Activated CD4-positive, alpha-beta memory T cell treated with anti-CD3 and anti-CD28 coated beads for 36 hours (primary cell): ENCODE data around the gene PFKFB3. TPM values are rescaled to one million over a fixed set of nuclear protein-coding genes. Genes with fewer than 3 reads are reported as not detected.

ENCODE experiments used
- CTCF ChIA-PET: fragments of 350-600 bp; sonication (Branson Sonifier 250); formaldehyde crosslinking; loops from one replicate; lab custom pipeline; 2021; ENCODE audit warnings: antibody characterized with exemption, inconsistent platforms; lab: Charles Lee
- POLR2A ChIA-PET: fragments of 350-600 bp; sonication (Branson Sonifier 250); formaldehyde crosslinking; loops from one replicate; lab custom pipeline; 2021; ENCODE audit warnings: antibody characterized with exemption; lab: Charles Lee
- DNase-seq: peaks from one replicate; pipeline ENCODE4 v3.0.0-alpha.2; 2020
- H3K27ac Mint-ChIP-seq: one replicate; pipeline ENCODE4 v1.8.0; 2021; ENCODE audit warnings: mixed read lengths
- H3K27me3 Mint-ChIP-seq: one replicate; pipeline ENCODE4 v1.8.0; 2021; ENCODE audit warnings: mixed read lengths
- H3K36me3 Mint-ChIP-seq: one replicate; pipeline ENCODE4 v1.8.0; 2021; ENCODE audit warnings: mixed read lengths
- H3K4me1 Mint-ChIP-seq: one replicate; pipeline ENCODE4 v1.8.0; 2021; ENCODE audit warnings: low read depth, mixed read lengths
- H3K4me3 Mint-ChIP-seq: one replicate; pipeline ENCODE4 v1.8.0; 2021; ENCODE audit warnings: mild to moderate bottlenecking, mixed read lengths
- H3K9me3 Mint-ChIP-seq: one replicate; pipeline ENCODE4 v1.8.0; 2021; ENCODE audit warnings: mixed read lengths
- intact Hi-C: fragments of 100-400 bp; cut with micrococcal nuclease; formaldehyde crosslinking; loops from one replicate; pipeline ENCODE4 v1.15.1; 2023
- total RNA-seq, 2 experiments: library from RNA; stranded (reverse); gene quantifications; one replicate each; pipeline ENCODE4 v1.2.3, GENCODE V29; 2021

The PFKFB3 gene
- total RNA-seq, result 10 to 100 TPM; 70.6 to 76.4 TPM

GRCh38 chr10:6202684-6203330 lies at the start of gene PFKFB3:
Gene PFKFB3, plus strand, starts transcription at chr10:6202932. Its CDS starts 329 bp downstream, at chr10:6203261.
- Mint-ChIP-seq H3K27ac (peak within 1 kb of the TSS; percentile 91), H3K27me3 (no peaks in the 10 kb centered on the region), H3K9me3 (no peaks in the 10 kb centered on the region), H3K36me3 (peaks cover 14% of the 10 kb centered on the region), H3K4me1 (peaks cover 32% of the 10 kb centered on the region), H3K4me3 (peak within 1 kb of the TSS; percentile 90)
- CTCF ChIA-PET, result interaction anchor here (0.6 to 7.3 kb wide), 49 partner anchors 9 to 477 kb away, joined by 3 to 160 read pairs (median 6); no protein-coding TSS in a partner anchor
- intact Hi-C loops, result loop anchor here (1.0 to 5.0 kb wide), 10 partner anchors 30 to 391 kb away; partner anchors contain the start of genes GDI2, PRKCQ and RBM17
- POLR2A ChIA-PET, result interaction anchor here (0.6 to 2.9 kb wide), 26 partner anchors 16 to 354 kb away, joined by 3 to 23 read pairs (median 5); partner anchors contain the start of genes ANKRD16, FBH1 and IL2RA
- DNase-seq, result peak; percentile 96

DNA sequence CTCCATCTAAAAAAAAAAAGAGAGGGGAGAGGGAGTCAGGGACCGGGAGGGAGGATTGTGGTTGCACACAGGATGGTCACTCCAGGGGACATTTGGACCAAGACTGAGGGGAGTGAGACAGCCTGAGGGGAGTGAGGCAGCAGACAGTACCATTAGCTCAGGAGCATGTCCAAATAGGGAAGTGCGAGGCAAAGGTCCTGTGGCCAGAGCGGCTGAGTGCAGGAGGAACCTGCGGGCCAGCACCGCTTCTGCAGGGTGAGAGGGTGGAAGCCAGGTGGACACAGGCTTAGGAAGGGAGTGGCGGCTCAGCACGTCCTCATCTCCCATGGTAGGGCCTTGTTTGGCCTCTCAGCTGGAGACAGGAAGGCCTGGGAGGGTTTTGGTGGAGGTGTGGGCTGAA lies 48.9 kb upstream of the PFKFB3 start:
- Mint-ChIP-seq H3K9me3 (no peaks in the 10 kb centered on the region), H3K27me3 (no peaks in the 10 kb centered on the region), H3K27ac (no peak overlapping the region), H3K4me1 (peaks cover 31% of the 10 kb centered on the region), H3K4me3 (no peak overlapping the region), H3K36me3 (no peaks in the 10 kb centered on the region)
- ChIA-PET POLR2A (interaction anchor here (0.6 kb wide), 1 partner anchor 35 kb away, joined by 4 read pairs; no protein-coding TSS in a partner anchor), CTCF (interaction anchor here (1.0 to 1.3 kb wide), 2 partner anchors 43 to 68 kb away, joined by 3 to 4 read pairs; no protein-coding TSS in a partner anchor)
- intact Hi-C loops, result no loop called here
- DNase-seq, result no peak

GRCh38 chr10:6154566-6154965 lies 48.2 kb upstream of the PFKFB3 start:
- intact Hi-C loops, result no loop called here
- Mint-ChIP-seq H3K27ac (no peak overlapping the region), H3K4me1 (peaks cover 27% of the 10 kb centered on the region), H3K4me3 (no peak overlapping the region), H3K27me3 (no peaks in the 10 kb centered on the region), H3K9me3 (no peaks in the 10 kb centered on the region), H3K36me3 (no peaks in the 10 kb centered on the region)
- DNase-seq, result no peak
- CTCF ChIA-PET, result interaction anchor here (1.0 to 2.4 kb wide), 2 partner anchors 68 to 247 kb away, joined by 4 to 6 read pairs; no protein-coding TSS in a partner anchor
- POLR2A ChIA-PET, result interaction anchor here (0.5 to 0.7 kb wide), 2 partner anchors 9 to 155 kb away, joined by 3 read pairs; no protein-coding TSS in a partner anchor

GRCh38 chr10:6158276-6158675 lies 44.5 kb upstream of the PFKFB3 start:
- no peaks in the 10 kb centered on the region for H3K27me3 Mint-ChIP-seq
- peaks cover 29% of the 10 kb centered on the region for H3K4me1 Mint-ChIP-seq
- DNase-seq, result no peak
- CTCF ChIA-PET, result interaction anchor here (0.5 to 2.1 kb wide), 2 partner anchors 36 to 243 kb away, joined by 3 to 10 read pairs; no protein-coding TSS in a partner anchor
- no peaks in the 10 kb centered on the region for H3K9me3 Mint-ChIP-seq
- H3K27ac Mint-ChIP-seq, result no peak overlapping the region
- intact Hi-C loops, result no loop called here
- POLR2A ChIA-PET, result no interaction called here
- H3K4me3 Mint-ChIP-seq, result no peak overlapping the region
- no peaks in the 10 kb centered on the region for H3K36me3 Mint-ChIP-seq

GRCh38 chr10:6161921-6162320 lies 40.8 kb upstream of the PFKFB3 start:
- intact Hi-C loops, result loop anchor here (2.0 kb wide), 1 partner anchor 17 kb away; no protein-coding TSS in a partner anchor
- CTCF ChIA-PET, result interaction anchor here (1.2 to 3.5 kb wide), 6 partner anchors 11 to 240 kb away, joined by 4 to 23 read pairs (median 8); no protein-coding TSS in a partner anchor
- Mint-ChIP-seq H3K4me1 (peaks cover 57% of the 10 kb centered on the region), H3K4me3 (no peak overlapping the region), H3K9me3 (no peaks in the 10 kb centered on the region), H3K36me3 (peaks cover 15% of the 10 kb centered on the region), H3K27ac (peak overlapping the region; percentile 20), H3K27me3 (no peaks in the 10 kb centered on the region)
- POLR2A ChIA-PET, result interaction anchor here (0.9 kb wide), 1 partner anchor 41 kb away, joined by 3 read pairs; the partner anchor contains the start of gene PFKFB3
- DNase-seq, result no peak

GRCh38 chr10:6162589-6163356 lies 40.0 kb upstream of the PFKFB3 start:
- H3K27ac Mint-ChIP-seq, result peak overlapping the region; percentile 28
- H3K36me3 Mint-ChIP-seq, result peaks cover 20% of the 10 kb centered on the region
- H3K27me3 Mint-ChIP-seq, result no peaks in the 10 kb centered on the region
- H3K4me1 Mint-ChIP-seq, result peaks cover 60% of the 10 kb centered on the region
- ChIA-PET CTCF (interaction anchor here (0.9 to 3.5 kb wide), 9 partner anchors 10 to 239 kb away, joined by 4 to 23 read pairs (median 6); partner anchors contain the start of gene PFKFB3), POLR2A (interaction anchor here (0.9 to 1.9 kb wide), 7 partner anchors 8 to 238 kb away, joined by 3 to 13 read pairs (median 4); partner anchors contain the start of gene PFKFB3)
- H3K9me3 Mint-ChIP-seq, result no peaks in the 10 kb centered on the region
- peak overlapping the region; percentile 3 for H3K4me3 Mint-ChIP-seq
- no peak for DNase-seq
- intact Hi-C loops, result loop anchor here (2.0 kb wide), 1 partner anchor 18 kb away; no protein-coding TSS in a partner anchor

DNA sequence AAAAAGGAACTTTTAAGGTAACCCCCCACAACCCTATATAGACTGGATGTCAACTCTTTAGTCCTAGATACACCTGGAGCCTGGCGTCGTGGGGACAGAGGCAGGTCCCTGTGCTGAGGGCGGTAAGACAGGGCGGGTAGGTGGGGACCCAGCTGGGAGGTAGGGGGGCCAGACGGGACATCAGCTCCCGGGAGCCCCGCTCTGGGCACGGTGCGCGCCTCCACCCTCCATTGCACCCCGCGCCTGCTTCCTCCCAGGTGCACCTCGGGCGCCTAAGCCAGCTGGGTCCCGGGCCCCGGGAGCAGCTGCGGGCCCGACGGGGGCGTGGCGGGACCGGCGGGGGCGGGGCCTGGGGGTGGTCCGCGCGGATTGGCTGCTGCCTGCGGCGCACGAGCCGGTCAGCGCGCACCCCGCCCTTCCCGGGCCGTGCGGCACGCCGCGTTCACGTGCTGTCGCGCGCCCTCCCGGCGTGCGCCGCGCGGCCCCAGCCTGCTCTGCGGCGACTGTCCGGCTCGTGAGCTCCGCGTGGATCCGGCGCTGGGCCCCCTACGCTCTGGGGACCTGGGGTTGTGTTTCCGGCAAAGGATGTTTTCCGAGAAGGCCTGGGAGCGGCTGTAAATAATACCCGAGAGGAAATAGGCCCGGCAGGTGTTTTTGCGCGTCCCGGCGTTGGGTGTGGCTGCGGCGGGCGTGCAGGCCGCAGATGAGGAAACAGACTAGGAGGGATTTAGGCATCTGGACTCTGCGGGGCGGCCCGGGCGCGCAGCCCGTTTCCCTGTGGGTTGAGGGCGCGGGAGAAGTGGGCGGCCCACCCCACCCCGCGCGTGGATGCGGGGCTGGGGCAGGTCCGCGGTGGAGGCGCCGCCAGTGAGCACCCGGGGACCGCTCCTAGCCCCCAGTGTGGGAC lies 39.1 kb upstream of the PFKFB3 start:
- POLR2A ChIA-PET, result interaction anchor here (0.6 to 1.9 kb wide), 8 partner anchors 9 to 1111 kb away, joined by 3 to 13 read pairs (median 4); partner anchors contain the start of gene PFKFB3
- Mint-ChIP-seq H3K4me1 (peaks cover 59% of the 10 kb centered on the region), H3K27me3 (no peaks in the 10 kb centered on the region), H3K36me3 (peaks cover 20% of the 10 kb centered on the region), H3K27ac (peak overlapping the region; percentile 94), H3K4me3 (peak overlapping the region; percentile 80), H3K9me3 (no peaks in the 10 kb centered on the region)
- intact Hi-C loops, result loop anchor here (2.0 kb wide), 2 partner anchors 19 to 39 kb away; partner anchors contain the start of gene PFKFB3
- CTCF ChIA-PET, result interaction anchor here (0.9 to 3.5 kb wide), 7 partner anchors 9 to 238 kb away, joined by 4 to 23 read pairs (median 6); partner anchors contain the start of gene PFKFB3
- peak; percentile 94 for DNase-seq

GRCh38 chr10:6164271-6165095 lies 38.2 kb upstream of the PFKFB3 start:
- intact Hi-C loops, result loop anchor here (2.0 kb wide), 1 partner anchor 38 kb away; the partner anchor contains the start of gene PFKFB3
- DNase-seq, result peak; percentile 35

DNA sequence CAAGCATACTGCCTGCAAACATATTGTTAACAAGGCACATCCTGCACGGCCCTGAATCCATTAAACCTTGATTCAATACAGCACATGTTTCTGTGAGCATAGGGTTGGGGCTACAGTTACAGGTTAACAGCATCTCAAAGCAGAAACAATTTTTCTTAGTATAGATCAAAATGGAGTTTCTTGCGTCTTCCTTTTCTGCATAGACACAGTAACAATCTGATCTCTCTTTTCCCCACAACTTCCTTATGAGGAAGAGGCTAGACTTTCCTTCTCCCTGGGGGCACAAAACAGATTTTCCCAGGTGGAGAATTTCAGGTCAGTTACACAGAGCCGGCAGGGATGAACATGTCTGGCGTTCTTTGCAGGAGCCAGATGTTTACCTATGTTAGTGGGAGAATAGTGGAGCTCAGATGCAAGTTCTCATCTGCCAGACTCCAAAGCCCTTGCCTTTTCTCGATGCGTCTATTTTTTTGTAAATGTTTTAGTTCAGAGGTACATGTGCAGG lies 37.5 kb upstream of the PFKFB3 start:
- Mint-ChIP-seq H3K4me1 (peaks cover 69% of the 10 kb centered on the region), H3K27ac (peak overlapping the region; percentile 94), H3K9me3 (no peaks in the 10 kb centered on the region), H3K4me3 (peak overlapping the region; percentile 80), H3K27me3 (no peaks in the 10 kb centered on the region), H3K36me3 (peaks cover 20% of the 10 kb centered on the region)
- intact Hi-C loops, result loop anchor here (2.0 kb wide), 1 partner anchor 38 kb away; the partner anchor contains the start of gene PFKFB3
- DNase-seq, result no peak
- CTCF ChIA-PET, result interaction anchor here (0.6 to 1.5 kb wide), 3 partner anchors 59 to 237 kb away, joined by 3 to 5 read pairs (median 3); no protein-coding TSS in a partner anchor
- POLR2A ChIA-PET, result no interaction called here

More at GRCh38 chr10:6164271-6165095, 38.2 kb upstream of the PFKFB3 start:
- Mint-ChIP-seq H3K27me3 (no peaks in the 10 kb centered on the region), H3K4me3 (peak overlapping the region; percentile 80), H3K9me3 (no peaks in the 10 kb centered on the region), H3K4me1 (peaks cover 65% of the 10 kb centered on the region), H3K36me3 (peaks cover 20% of the 10 kb centered on the region), H3K27ac (peak overlapping the region; percentile 94)
- CTCF ChIA-PET, result interaction anchor here (1.0 to 3.5 kb wide), 4 partner anchors 14 to 75 kb away, joined by 4 to 23 read pairs (median 6); no protein-coding TSS in a partner anchor
- POLR2A ChIA-PET, result interaction anchor here (1.2 to 1.9 kb wide), 3 partner anchors 20 to 38 kb away, joined by 5 to 13 read pairs (median 8); partner anchors contain the start of gene PFKFB3
